NCI-H2171 (cell line): ENCODE measurements around the gene OVOL1.

Experiments
- DNase-seq: peaks from one replicate; lab custom pipeline; 2025; lab: John Stamatoyannopoulos, UW

Gene OVOL1

DNA sequence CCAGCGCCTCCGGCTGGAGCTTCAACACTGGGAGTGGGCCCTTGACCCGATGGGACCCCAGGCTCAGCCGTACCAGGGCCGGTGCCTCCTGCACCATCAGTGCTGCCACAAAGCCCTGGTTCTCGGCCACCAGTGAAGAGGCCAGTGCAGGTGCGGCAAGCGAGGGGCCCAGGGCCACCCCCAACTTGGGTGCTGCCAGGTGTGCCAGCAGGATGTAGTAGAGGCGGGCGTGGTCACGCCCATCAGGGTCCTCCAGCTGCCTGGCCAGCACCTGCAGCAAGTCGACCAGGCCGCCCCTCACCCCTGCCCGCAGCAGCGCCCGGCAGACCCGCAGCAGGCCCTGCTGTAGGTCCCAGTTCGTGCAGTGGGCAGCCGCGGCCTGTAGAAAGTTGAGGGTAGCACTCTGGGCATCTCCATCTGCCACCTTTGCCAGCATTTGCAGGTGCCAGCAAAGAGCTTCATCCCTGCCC, 8.4 kb upstream of the OVOL1 start:
- DNase-seq = no peak

DNA sequence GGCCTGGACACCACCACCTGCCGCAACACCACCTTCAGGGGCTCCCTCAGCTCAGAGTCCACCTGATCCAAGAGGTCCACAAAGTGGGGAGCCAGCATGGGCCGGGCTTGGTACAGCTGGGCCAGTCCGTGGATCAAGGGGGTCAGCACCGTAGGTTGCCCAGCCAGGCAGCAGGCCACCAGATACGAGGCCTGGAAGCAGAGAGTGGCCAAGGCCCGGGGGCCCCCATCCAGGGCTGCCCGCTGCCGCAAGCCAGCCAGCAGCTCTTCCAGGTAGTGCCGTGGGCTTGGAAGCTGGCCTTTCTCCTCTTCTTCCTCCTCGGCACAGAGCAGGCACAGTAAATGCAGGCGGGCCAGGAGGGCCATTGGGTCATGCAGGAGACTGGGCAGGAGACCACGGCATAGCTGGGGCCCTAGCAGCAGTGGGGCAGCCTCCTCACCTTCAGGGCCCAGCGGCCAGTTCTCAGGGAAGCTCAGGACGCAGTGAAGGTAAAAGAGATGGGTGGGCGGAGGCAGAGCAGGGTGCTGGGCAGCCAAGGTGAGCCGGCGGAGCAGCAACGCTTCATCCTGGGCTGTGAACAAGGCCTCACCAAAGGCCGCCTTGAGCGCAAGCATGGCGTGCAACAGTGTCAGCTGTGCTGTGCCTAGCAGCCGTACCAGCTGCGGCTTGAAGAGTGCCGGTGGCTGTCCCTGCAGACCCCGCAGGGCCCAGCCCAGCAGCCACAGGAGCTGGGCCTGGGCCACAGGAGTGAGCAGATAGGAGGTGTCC, 7.8 kb upstream of the OVOL1 start:
- DNase-seq = no peak

DNA sequence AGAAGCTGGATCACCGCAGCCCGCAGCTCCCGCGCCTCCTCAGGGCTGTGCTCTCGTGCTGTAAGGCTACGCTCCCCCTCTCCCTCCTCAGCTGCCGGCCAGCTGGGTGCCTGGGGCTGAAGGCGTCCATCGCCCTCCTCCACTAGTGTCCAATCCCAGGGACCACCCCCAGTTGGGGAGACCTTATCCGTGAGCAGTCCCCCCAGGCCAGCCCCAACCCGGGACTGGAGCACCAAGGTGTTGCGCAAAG, 7.3 kb upstream of the OVOL1 start:
- no peak for DNase-seq

DNA sequence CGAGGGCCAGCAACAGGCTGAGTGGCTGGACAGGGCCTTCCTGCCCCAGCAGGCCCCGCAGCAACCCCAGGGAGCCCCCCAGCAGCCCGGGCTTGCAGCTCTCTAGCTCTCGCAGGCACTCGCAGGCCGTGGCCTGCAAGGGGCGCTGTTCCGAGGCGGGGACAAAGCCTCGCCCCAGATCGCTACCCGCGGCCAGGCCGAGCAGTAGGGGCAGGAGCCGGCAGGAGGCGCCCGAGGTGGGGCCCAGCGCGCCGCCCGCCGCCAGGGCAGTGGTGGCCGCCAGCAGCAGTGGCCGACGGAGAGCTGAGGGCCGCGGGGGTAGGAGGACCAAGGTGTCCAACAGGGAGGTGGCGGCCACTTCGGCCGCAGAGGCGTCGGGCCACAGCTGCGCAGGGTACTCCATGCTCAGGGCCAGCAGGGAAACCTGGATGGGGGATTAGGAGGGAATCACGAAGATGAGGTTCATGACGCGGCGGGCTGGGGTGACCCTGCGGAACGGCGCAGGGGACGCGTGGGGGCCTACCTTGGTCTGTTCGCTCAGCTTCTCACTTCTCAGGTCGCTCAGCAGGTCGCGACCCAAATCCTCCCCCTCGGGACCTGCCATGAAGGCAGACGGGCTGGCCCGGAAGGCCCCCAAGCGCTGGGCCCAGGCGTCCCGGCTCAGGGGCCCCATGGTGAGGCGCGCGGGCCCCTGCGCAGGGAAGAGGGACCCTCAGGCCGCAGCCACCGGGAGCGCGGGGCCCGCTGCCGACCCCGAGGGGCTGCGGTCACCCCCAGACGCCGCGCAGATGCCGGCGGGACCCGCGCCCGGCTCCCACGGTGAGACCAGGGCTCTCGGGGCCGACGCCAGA, 6.7 kb upstream of the OVOL1 start:
- peak; percentile 58 for DNase-seq

DNA sequence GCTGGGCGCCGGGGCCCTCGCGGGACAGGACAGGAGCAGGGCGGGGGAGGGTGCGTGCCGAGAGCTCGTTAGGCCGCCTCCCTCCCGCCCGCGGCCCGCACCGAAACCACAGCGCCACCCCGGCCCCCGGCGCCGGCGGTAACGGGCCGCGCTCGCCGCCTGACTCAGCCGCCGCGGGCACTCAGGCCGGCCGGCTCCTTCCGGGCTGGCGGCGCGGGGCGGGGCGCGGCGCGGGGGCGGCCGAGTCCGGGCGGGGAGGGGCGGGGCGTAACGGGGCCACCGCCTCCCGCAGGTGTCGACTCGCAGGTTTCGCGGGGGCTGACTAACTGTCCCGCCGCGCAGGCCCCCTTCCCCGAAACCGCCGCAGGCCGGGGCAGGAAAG, 6.1 kb upstream of the OVOL1 start, which contains the start of gene AP5B1:
AP5B1 (minus strand) TSS at position 207 of the 382 bp plus-strand sequence. CDS start 385 bp downstream, outside the sequence.
- DNase-seq = peak; percentile 51

DNA sequence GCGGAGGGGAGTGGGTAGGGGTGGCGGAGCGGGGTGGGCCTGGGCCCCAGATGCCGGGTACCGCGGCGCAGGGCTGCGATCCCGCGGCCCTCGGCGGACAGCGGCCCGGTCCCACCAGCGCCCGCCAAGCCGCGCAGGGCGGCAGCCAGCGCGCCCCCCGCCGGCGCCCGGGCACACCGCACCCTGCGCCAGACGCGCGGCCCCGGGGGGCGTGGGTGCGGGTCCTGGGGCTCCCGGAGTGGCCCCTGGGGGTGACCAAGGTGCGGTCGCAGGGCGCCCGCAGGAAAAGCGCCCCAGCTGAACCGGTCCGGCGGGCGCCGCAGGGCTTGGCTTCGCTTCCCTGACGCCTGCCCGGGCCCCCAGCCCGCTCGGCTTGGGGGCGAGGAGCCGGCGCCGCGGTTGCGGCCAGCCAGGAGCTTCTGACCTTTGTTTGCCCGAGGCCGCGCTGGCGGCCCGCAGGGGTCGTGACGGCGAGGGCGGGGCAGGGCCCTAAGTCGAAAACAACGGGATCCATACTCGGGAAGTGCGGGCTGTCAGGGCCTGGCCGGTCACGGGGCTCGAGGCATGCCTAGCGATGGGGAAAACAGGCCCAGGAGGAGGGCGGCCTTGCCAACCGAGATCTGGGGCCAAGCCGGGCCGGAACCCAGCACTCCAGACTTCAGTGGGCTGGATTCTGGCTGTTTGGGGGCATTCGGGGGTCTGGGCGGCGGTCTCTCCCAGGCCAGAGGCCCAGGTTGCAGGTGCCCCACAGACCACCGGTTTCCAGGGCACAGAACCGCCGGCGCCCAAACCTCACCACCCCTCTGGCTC, 5.5 kb upstream of the OVOL1 start:
- no peak for DNase-seq

DNA sequence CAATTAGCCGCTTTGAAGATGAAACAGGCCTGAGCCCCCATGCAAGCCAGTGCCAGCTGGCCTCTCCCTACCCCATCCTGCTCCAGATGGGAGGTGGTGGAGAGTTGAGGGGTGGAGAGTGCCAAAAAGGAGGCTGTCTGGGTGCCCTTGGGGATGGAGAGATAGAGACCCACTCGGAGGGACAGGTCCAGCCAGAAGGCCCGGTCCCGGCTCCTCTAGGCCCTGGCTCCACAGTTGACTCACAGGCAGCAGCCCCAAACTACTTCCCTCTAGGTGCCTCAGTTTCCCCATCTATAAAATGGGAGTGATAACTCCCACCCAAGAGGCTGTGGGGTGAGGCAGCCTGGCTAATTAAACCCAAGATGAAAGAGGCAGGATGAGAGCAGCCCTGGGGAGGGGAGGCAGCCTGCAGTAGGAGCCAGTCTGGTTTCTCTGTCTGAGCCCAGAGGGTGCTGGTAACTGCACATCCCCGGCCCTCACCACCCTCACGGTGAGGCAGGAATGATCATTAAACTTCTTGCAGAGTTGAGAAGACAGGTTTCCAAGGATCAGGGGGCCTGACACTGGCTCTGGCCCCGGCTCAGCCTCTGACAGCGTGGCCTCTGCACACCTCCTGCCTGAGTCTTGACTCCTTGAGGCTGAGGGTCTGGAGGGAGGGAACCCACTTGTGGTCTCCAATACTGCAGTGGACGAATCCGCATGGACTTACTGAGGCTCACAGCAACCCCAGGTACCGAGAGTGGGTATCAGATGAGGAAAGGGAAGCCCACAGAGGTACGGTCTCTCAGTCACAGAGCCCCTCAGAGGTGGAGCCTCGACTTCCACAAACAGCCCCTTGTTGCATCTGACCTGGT, 4.7 kb upstream of the OVOL1 start:
- DNase-seq = no peak

DNA sequence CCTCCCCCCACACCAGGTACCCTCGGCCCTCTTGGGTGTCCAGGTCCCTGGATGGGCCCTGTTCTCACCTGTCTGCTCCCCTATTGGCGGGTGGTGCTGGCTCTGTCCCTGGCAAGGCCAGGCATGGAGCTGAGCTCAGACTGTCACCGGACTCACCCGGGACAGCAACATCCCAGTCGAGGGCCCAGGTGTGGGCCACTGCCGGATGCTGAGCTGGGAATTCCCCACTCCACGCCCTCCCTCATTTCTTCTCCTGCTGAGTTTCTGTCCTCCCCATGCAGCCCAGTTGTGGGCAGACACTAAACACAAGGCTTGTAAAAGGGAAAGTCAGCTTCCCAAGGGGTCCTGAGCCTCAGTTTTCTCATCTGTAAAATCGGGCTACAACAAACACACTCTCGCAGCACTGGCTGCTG, 4.0 kb upstream of the OVOL1 start:
- DNase-seq = no peak

DNA sequence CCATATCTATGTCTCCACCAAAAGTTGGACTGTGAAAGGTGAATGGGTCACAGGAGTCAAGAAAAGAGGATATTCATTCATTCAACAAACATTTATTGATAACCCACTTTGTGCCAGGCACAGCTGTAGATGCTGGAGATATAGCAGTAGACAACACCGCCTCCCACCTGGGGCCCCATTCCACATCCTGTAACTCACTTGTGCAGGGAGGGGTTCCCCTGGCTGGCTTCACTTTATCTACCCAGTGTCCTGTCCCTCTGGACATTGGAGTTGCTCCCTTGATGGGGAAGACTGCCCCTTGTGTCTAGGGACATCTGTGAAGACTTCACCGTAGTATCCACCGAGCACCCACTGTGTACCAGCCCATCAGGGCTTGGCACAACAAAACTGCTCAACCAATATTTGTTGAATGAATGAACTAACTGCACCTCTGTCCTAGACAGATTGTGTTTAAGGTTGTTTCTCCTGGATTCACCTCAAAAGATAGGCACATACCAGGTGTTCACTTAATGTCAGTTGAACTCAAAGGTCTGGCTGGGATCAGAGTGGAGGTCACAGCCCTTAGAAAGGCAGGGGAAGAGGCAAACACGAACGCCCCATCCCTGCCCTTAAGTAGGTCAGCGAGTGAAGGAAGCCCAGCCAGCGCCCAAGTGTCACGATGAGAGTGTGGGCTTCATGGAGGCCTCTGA, 1.4 kb upstream of the OVOL1 start:
- DNase-seq = no peak

DNA sequence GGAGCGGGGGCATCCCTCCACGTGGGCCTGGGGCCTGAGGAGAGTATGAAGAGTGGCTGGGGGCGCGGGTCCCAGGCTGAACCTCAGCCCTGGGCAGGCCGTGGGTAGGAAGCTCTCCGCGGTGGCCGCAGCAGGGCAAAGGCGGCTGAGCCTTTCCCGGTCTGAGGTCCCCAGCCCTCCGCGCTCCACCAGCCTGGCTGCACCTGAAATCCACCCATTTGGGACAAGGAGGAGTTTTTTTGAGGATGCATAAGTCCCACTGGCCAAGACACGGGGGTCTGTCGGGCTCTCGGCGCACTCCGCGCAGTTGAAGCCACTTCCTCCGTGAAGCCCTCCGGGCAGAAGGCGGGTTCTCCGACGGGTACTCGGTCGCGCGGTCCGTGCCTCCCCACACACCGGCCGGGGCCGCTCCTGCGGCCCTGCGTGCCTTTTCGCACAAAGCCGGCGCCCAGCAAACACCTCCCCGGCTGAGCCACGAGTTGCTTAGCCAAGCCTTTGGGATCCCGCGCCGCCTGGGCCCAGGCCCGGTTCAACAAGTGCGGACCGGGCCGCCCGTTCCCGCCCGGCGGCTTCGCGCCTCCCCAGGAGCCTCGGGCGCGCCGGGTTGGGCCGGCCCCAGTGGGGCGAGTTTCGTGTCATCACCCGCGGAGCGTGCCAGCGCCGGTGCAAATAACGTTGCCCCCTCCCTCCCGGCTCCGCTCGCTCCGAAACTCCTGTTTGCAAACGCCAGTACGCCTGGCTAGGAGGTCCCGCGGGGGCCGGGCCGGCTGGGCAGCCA, 666 bp upstream of the OVOL1 start:
- no peak for DNase-seq

DNA sequence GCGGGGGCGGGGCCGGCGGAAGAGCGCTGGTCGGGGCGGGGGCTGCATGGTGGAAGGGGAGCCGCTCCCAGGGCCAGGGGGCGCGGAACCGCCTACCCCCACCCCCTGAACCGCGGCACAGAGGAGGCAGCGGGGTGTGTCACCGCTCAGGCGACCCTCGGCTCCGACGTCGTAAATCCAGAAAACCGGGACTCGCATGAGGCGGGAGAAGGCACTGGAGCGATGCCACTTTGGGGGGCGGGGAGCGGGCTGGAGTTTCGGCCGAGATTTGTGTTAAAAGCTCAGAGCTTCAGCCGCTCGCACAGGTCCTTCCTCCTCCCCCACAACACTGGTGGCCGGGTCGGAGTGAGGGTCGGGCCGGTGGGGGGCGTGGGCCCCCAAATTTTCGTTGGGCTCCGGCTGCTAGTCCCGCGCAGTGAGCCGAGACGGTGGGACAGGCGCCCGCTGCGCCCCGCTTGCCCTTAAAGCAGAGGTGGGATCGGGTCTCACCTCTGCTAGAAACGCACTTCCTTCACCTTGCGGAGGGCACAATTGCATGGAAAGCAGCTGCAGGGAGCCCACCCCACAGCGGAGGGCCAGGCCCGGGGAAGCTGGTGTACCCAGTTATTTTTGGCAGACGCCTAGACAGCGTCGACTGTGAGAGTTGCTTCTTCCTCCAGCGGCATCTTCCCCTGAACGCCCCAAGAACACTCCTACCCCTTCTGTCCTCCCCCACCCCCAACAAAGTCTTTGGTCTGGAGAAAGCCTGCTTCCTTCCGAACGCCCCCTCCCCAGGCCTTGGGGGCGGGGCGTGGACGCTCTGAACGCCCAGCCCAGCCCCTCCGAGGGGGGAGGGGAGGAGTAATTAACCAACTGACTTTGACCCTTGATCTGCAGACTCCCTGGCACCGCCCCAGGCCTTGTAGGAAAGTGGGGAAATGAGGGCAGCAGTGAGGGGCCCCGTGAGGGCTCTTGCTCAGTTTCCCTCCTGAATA, 1.1 kb downstream of the OVOL1 start:
- no peak for DNase-seq

DNA sequence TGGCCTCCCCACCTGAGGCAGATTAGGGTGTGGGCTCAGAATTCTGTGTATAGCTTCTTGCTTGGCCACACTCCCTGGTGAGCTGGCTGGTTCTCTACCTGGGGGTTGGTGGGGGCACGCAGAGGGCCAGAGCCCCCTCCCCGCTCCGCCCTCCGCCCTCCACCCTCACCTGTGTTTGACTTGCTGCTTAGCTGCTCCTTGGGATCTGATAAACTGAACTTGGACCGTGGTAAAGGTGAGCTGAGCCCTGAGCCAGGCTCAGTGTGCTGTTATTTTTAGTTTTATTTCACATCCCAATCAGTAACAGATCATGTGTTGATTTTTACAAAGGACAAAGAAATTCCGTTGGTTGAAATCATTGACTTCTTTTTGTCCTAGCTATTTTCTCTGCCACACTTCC, 2.0 kb downstream of the OVOL1 start:
- no peak for DNase-seq

DNA sequence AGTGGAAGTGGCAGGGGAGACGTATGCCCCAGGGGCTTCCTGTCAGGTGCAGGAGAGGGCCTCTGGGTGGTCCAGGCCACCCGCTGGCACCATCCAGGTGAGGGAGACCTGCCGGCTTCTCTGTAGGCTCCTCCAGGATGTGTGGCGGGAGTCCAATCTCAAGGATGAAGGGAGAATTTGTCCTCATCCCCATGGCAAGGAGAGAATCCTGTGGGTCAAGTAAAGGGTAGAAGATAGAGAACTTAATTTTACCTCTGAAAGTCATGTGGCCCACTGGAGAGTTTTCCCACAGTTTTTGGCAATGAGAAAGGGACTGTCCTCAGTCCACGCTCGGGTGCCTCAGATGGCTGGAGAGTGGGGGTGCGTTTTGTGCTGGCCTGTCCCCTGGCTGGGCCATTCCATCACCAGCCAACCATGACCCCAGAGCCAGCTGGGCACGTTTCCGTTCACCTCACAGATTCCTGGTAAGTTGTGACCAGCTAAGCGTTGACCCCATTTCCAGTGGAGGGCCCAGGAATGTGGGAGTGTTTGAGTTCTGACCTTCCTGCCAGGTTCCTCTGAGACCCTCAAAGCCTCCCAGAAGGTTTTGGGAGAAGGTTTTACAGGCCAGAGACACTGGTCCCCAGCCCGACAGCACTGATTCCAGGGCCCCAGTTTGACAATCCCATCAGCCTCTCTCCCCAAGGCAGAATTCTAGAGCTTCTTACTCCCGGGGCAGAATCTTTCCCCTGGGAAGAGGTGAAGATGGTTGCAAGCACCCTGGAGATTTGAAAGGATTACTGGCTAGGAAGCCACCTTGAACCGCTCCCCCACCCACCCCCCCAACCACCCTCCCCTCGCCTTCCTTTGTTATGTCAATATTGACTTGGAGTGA, 2.6 kb downstream of the OVOL1 start:
- DNase-seq = no peak

DNA sequence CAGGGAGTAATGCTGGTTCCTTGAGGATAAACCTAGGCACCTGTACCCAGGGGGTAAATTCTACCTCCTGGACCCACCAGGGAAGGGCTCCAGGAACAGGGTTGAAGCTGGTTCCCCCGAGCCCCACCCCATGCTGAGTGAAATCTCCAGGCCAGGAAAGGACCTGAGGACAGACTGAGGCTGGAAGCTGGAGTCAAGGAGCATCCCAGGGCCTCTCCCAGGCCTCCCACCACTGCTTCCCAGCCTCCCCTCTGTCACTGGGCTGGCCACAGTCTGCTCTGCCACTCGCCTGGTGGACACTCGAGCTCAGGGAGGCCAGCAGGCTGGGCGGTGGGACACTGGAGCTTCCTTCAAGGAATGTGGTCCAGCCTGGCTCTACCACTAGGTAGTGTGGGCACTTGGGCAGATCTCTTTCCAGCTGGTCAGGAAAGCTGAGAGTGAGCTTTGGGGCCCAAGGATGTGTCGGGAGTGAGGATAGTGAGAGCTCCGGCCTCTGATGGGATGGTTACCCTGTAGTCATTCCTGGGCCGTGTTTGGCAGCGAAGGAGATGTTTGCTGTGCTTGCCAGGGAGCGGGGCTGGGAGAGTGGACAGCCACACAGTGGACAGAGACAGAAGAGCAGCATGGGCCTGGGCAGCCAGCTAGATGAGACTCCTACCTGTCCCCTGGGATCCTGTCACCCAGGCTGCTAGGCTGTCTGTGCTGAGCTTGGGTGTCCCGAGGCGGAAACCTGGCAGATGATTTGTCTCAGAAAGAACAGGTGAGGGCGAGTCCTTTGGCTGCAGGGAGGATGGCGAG, 3.4 kb downstream of the OVOL1 start:
- DNase-seq = no peak

DNA sequence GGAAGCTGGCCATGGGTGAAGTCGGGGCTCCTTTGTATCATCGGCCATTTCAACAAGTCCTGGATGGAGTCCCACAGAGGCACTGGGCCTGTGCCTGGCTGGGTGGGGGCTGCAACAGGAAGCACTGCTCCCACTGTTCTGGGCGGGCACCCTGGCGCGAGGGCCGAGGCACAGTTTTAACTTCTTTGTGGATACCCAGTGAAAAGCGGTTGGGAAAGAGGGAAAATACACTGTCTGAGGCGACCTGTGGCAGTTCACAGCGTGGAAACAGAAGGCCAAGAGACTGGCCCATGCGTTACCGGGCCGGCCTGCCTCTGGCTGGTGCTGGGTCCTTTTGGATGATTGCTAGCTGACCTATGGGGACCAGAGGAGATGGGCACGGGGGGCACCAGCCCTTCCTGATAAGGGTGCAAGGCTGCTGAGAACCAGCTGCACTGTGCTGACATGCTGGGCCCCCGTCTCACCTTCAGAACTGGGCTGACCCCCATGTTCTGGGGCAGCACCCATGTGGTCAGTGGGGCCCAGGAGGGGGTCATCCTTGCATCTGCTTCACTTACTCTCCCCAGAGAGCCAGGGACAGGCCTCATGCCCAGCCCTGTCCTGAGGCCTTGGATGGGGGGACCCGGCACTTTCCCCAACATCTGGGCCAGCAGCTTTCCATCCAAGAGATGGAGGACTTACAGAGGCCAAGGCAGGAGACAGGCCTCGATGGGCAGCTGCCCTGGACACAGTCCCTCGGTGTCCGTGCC, 4.2 kb downstream of the OVOL1 start:
- no peak for DNase-seq

DNA sequence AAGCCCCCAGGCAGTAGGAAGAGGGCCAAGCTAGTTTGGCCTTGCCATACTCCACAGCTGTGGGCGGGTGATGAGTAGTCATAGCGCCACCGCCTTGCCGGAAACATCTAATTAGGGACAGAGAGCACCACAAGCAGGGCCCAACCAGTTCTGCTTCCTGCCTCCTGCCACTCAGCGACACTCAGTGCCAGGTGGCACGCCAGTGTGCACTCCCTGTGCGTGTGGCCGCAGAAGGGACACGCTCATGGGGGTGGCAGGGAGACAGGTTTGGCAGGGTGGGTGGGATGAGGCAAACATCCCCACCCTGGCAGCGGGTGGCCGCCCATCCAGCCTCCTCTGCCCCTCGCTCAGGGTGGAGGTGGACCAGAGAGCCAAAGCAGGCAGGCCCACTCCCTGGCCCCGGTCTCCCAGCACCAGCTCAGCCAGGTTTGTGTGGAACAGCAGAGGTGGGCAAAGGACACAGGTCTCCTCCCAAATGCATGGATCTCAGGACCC, 4.9 kb downstream of the OVOL1 start:
- no peak for DNase-seq
